Stimulated activated naive B cell treated with anti-CD40 and anti-IgM and Interleukin-4, amounts not matched to agents 10 μg/mL and 1 μg/mL and 100 μg/mL, for 72 hours (primary cell): ENCODE measurements around the gene MAPK12.

Source experiments
- ATAC-seq, 2 donors: fragments of 150-1000 bp; cut with Tn5 transposase; replicated peaks; 2 replicates each; pipeline ENCODE4 v1.10.0; 2021; ENCODE audit warnings: moderate library complexity in 1 of 2
- DNase-seq: peaks from one replicate; pipeline ENCODE4 v3.0.0; 2021
- H3K27ac Mint-ChIP-seq: one replicate; pipeline ENCODE4 v1.8.0; 2022; ENCODE audit warnings: mild to moderate bottlenecking, mixed read lengths
- H3K27me3 Mint-ChIP-seq, 2 donors: one replicate each; pipeline ENCODE4 v1.8.0; 2022; ENCODE audit warnings: mixed read lengths in 2 of 2
- H3K36me3 Mint-ChIP-seq, 2 donors: one replicate each; pipeline ENCODE4 v1.8.0; 2022; ENCODE audit warnings: mixed read lengths in 2 of 2, mild to moderate bottlenecking in 1 of 2
- H3K4me1 Mint-ChIP-seq, 2 donors: one replicate each; pipeline ENCODE4 v1.8.0; 2022; ENCODE audit warnings: mixed read lengths in 2 of 2, mild to moderate bottlenecking in 1 of 2
- H3K4me3 Mint-ChIP-seq, 2 donors: one replicate each; pipeline ENCODE4 v1.8.0; 2022; ENCODE audit warnings: mild to moderate bottlenecking in 2 of 2, mixed read lengths in 2 of 2, moderate library complexity in 1 of 2
- H3K9me3 Mint-ChIP-seq, 2 donors: one replicate each; pipeline ENCODE4 v1.8.0; 2022; ENCODE audit warnings: mixed read lengths in 2 of 2, mild to moderate bottlenecking in 1 of 2

MAPK12 gene

DNA sequence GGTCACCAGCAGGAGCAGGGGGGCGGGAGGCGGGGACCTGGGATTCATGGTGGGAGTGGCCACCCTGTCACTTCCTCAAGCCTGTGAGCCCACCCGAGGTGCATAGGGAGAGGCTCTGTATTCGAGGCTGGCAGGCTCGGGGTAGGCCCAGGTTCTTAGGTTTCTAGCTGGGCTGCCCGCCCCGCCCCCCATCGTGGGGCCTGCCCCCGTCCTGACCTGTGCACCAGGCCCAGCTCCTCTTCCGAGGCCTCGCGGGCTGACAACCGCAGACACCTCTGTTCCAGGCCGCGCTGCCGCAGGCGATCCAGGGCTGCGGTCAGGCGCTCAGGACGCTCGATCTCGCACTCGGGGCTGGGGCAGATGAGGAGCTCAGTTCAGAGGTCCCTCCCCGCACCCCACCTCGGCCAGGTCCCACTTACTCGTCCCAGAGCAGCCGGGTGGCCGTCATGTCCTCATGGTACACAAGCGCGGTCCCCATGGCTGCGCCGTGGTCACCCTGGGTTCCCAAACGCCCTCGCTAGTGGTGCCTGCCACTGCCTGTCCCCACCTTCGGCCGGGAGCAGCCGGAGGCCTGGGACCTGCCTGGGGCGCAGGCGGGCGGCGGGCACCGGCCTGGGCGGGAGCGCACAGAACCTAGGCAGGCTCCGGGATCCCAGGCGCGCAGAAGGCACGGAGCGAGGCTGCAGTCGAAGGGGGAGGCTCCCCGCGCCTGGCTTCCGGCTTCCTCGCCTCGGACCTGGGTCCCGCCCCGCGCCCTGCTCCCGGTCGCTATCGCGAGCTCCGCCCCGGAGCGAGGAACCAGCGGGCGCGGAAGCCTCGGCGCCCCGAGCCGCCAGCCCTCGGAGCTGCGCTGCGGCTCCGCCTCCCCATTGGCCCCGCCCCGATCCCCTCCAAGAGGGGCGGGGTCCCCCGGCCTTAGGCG lies 10.7 kb downstream of the MAPK12 start, which contains the start of gene HDAC10:
Gene HDAC10 (minus strand): TSS at position 711 of the 922 bp plus-strand sequence. CDS start 233 bp downstream, at position 478.
- ATAC-seq (peak; percentile 85 to 89), DNase-seq (peak; percentile 75)
- Mint-ChIP-seq H3K27me3 (no peaks in the 10 kb centered on the region), H3K9me3 (no peaks in the 10 kb centered on the region), H3K4me3 (peak within 1 kb of the TSS; percentile 85 to 87), H3K27ac (peak within 1 kb of the TSS; percentile 59), H3K4me1 (peaks cover 13 to 39% of the 10 kb centered on the region in 2 donors), H3K36me3 (peaks cover 10 to 11% of the 10 kb centered on the region in 2 donors)

DNA sequence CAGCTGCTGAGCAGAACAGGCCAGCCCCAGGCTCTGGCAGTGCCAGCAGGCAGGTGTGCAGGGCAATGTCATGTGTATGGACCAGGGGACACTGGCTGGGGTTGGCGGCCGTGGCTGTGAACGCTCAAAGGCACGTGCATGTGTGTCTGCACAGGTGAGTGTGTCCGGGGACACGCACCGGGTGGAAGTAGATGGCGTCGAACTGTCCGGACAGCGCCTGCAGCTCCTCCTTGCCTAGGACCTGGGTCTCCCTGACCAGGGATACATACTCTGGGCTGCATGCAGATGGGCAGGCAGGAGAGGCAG lies 11.3 kb downstream of the MAPK12 start:
- no peak for ATAC-seq

DNA sequence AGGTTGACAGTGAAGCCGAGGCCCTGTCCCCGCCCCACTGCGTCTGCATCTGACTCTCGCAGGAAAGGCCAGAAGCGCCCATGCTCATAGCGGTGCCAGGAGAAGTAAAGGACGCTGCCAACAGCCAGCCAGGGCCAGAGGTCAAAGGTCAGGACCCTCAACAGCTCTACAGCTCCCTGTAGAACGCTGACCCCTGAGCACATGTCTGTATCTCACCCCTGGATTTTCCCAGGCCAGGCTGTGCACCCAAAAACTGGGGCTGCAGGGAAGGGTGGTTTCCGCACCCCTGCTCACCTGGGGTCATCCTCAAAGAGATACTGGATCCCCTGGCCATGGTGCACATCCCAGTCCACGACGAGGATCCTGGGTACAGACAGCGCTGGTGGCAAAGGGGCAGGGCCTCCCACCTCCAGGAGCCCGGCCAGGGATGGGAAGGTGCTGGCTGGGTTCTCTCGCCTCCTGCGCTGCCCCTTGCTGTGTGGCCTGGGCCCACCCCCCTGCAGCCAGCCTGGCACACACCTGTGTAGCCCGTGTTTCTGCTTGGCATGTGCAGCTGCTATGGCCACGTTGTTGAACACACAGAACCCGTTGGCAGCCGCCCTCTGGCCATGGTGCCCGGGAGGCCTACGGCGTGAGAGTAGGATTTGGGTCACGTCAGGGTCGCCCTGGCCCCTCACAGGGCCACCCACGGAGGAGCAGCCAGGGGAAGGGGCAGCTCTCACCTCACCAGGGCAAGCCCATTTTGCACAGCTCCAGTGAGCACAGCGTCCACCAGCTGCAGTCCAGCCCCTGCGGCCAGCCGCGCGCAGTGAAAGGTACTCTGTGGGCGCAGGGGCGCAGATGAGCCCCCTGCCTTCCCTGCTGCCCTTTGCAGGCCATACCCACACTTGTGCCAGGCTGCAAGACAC lies 11.9 kb downstream of the MAPK12 start:
- Mint-ChIP-seq H3K4me3 (peak overlapping the region; percentile 85 to 87), H3K27ac (peak overlapping the region; percentile 9), H3K27me3 (no peaks in the 10 kb centered on the region), H3K9me3 (no peaks in the 10 kb centered on the region), H3K4me1 (peaks cover 16 to 49% of the 10 kb centered on the region in 2 donors), H3K36me3 (peaks cover 14% of the 10 kb centered on the region in 2 donors)
- DNase-seq = no peak
- no peak for ATAC-seq

More for the DNA sequence above, 11.3 kb downstream of the MAPK12 start:
- Mint-ChIP-seq H3K9me3 (no peaks in the 10 kb centered on the region), H3K36me3 (peaks cover 10% of the 10 kb centered on the region in 2 donors), H3K27me3 (no peaks in the 10 kb centered on the region), H3K27ac (peak overlapping the region; percentile 9), H3K4me1 (peaks cover 13 to 43% of the 10 kb centered on the region in 2 donors), H3K4me3 (peak overlapping the region; percentile 85 to 87)
- no peak for DNase-seq

DNA sequence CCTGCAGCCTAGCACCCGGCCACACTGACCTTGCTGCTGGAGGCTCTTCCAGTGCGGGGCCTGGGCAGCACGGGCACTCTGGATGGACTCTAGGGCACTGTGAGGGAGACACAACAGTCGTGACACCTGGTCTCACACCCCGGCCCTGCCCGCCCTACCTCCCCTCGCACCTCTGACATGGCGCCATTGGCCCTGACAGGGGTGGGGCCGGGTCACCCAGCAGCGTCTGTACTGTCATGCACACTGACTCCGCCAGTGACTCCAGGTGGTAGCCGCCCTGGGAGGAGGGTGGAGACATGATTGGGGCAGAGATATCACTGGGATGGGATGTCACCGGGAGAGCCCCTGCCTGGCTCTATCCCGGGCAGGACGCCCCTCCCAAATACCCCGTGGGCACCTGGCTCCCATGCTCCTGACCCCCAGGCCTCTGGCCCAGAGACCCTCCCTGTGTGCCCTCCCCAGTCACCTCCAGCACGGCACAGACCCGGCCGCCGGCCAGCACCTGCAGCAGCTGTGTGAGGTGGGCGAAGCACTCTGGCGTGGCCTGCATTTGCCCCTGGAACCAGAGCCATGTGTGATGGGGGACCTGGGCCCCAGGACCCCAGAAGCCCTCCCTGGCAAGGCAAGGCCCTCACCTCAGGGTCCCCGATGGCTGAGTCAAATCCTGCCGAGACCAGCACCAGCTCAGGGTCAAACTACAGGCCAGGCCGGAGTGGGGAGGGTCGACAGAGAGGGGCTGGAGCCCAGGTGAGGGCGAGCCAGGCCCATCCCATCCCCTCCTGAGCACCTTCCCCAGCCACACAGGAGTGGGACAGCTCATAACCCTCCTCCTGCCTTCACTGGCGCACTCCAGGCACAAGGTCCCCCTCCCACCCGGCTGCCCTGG lies 13.0 kb downstream of the MAPK12 start:
- Mint-ChIP-seq H3K36me3 (peaks cover 14% of the 10 kb centered on the region in 2 donors), H3K27ac (no peak overlapping the region), H3K27me3 (no peaks in the 10 kb centered on the region), H3K4me1 (peaks cover 21 to 55% of the 10 kb centered on the region in 2 donors), H3K9me3 (no peaks in the 10 kb centered on the region), H3K4me3 (no peak overlapping the region)
- ATAC-seq (no peak), DNase-seq (no peak)

DNA sequence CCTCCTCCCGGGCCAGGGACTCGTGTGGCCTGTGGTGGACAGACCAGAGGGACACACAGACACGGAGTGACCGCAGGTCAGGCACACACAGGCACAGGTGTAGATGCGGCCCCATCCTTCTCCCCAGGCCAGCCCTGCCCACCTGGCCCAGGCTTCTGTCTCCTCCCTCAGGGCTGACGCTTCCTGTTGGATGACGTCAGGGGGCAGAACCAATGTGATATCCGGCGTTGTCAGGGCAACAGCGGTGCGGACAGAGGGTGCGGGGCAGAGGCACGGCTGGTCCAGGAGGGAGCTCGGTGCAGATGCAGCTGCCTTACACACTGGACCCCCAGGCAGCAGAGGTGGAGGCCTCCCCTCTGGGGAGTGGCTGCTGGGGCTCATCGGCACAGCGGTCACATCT lies 13.7 kb downstream of the MAPK12 start:
- no peaks in the 10 kb centered on the region for H3K9me3 Mint-ChIP-seq
- DNase-seq = no peak

DNA sequence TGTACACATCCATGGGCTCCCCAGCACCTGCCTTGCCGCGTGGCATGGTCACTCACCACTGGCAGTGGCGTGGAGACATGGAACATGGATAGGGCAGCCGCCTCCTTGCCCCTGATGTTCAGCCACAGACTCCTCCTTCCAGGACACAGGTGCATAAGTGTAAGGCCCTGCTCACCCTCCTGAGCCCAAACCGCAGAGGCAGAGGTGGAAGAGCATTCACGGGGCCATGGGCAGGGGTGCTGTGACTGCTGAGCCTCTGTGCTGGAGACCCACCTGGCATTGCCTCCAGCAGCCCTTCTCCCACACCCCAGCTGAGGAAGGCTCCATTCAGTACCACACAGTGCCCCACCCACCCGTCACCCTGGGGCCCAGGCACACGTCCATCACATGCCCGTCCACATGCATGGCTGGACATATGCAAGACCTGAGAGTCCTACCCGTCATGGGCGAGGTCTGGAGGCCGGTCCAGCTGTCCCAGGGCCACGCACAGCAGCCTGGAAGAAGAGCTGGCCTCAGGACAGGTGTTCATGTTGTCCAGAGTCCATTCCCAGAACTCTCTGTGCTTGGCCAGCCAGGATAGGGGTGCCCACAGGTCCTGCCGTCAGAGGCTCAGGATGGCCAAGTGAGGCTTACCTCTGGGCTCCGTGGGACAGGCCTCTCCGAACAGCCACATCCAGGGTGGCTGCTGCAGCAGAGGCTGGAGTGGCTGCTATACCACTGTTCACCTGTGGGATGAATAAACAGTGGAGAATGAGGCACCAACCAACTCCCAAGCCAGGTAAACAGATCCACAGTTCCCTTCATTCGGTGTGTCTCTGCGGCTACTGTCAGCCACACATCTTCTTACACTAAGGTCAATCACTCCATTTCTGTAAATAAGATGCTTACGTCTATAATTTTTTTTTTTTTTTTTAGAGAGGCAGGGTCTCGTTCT lies 15.0 kb downstream of the MAPK12 start:
- H3K4me1 Mint-ChIP-seq = peaks cover 25 to 61% of the 10 kb centered on the region in 2 donors
- H3K27ac Mint-ChIP-seq = peak overlapping the region; percentile 75
- peak overlapping the region; percentile 98 to 100 for H3K4me3 Mint-ChIP-seq
- no peak for DNase-seq
- H3K27me3 Mint-ChIP-seq = no peaks in the 10 kb centered on the region
- H3K9me3 Mint-ChIP-seq = no peaks in the 10 kb centered on the region
- ATAC-seq = no peak
- H3K36me3 Mint-ChIP-seq = peaks cover 14% of the 10 kb centered on the region in 2 donors

More for the DNA sequence above, 13.7 kb downstream of the MAPK12 start:
- Mint-ChIP-seq H3K27me3 (no peaks in the 10 kb centered on the region), H3K4me1 (peaks cover 21 to 59% of the 10 kb centered on the region in 2 donors), H3K36me3 (peaks cover 14% of the 10 kb centered on the region in 2 donors), H3K27ac (peak overlapping the region; percentile 25), H3K4me3 (no peak overlapping the region)
- ATAC-seq = no peak

DNA sequence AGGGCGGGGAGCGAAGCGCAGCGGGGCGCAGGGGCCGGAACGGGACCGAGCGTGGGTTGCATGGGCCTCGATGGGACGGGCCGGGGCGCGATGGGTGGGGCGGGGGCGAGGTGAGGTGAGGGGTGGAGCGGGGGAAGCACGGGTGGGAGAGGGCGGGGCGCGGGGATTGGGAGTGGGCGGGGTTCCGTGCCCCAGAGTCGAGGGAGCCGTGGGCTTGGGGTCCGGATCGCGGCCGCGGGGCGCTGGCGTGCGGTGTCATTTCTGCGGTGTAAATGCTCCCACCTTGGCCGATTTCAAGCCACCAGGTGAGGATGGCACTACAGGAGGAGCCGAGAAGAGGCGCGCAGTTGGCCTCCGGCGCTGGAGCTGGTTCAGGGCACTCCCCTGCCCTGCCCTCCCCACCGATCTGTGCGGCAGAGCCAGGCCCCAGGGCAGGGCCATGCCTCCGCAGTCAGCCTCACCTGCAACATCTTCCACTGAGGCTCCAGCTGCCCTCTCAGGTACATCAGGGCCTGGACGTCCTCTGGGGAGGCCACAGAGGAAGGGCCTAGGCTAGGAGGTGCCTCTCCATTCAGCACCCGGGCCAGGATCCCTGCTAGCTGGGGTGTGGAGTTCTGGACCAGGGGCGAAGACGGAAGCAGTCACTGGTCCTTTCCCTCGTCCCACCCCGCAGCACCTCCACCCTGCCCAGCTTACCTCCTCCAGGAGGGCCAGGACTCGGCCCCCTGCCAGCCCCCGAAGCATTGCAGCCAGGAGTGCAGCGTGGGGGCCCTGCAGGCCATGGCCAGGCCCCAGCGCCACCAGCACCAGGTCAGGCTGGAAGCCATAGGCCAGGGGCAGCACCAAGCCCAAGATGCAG lies 16.0 kb downstream of the MAPK12 start:
- Mint-ChIP-seq H3K27ac (peak overlapping the region; percentile 100), H3K4me1 (peaks cover 30 to 66% of the 10 kb centered on the region in 2 donors), H3K36me3 (peaks cover 14% of the 10 kb centered on the region in 2 donors), H3K27me3 (no peaks in the 10 kb centered on the region), H3K9me3 (no peaks in the 10 kb centered on the region), H3K4me3 (peak overlapping the region; percentile 98 to 100)
- no peak for DNase-seq
- peak; percentile 4 to 17 for ATAC-seq

DNA sequence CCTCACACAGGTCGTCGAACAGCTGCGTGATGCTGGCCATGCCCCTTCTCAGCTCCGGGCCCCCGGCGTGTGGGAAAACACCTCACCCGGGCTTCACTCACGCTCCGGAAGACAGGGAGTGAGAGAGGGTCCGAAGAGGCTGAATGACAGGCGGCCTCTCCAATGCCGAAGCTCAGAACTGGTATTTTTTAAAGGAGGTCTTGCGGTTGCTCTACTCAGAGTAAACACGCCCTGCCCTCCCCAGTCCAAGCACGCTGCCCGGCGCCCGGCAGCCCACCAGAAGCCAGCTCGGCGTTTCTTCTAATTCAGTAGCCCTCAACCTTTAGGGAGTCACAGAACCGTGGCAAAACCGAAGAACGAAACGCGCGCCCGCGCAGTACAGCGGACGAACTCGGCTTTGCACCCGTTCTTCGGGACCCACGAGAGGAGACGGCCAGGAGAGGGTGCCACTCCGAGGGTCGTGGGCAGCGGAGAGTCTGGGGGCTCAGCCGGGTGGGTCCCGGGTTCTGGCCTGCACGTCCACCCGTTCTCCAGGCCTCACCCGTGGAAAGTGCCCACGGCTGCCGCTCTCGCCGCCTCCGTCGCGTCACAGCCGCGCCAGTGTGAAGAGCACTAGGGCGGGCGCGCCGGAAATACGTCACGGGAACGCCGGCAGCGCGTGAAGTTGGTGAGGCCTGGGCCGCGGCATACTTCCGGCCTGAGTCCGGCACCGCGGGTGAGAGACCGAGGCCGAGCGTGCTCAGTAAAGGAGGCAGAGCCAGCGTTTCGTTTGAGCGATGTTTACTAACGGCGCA lies 16.9 kb downstream of the MAPK12 start, which contains the start of gene TUBGCP6:
Gene TUBGCP6 (minus strand): TSS at position 604 of the 794 bp plus-strand sequence. CDS start 564 bp downstream, at position 40.
- Mint-ChIP-seq H3K36me3 (peaks cover 19 to 20% of the 10 kb centered on the region in 2 donors), H3K27me3 (no peaks in the 10 kb centered on the region), H3K4me3 (peak within 1 kb of the TSS; percentile 98 to 100), H3K4me1 (peaks cover 26 to 57% of the 10 kb centered on the region in 2 donors), H3K9me3 (no peaks in the 10 kb centered on the region), H3K27ac (peak within 1 kb of the TSS; percentile 100)
- peak; percentile 89 to 93 for ATAC-seq
- peak; percentile 91 for DNase-seq

DNA sequence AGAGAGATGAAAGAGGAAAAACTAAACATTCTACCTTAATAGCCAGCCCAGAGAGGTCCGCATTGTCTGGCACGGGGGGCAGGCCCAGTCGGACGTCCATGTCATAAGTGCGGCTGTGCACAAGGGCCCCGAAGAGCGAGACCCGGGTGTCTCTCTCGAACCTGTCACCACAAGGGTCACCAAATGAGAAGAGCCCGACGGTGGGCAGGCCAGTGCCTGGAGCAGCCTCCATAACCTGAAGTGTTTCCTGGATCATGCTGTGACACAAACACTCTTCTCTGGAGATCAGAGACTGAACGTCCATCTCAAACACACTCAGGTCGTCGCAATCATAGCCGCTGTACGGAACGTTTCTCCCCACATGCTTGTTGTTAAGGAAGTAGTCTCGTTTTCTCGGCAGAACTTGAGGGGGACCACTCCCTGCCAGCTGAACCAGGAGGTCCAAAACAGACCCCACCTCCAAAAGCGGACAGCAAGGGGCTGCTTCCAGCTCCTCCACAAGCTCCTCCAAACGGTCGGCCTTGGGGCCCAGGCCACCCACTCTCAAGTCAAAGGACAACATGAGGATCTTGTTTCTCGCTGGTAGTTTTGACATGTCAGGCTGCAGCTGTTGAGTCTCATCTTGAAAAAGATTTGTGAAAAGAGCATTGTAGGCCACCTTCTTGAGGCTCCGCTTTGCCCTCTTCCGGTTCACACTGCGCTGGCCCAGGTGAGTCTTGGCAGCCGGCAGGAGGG lies 17.6 kb downstream of the MAPK12 start:
- ATAC-seq (no peak), DNase-seq (no peak)
- Mint-ChIP-seq H3K27me3 (no peaks in the 10 kb centered on the region), H3K4me1 (peaks cover 26 to 56% of the 10 kb centered on the region in 2 donors), H3K27ac (peak overlapping the region; percentile 100), H3K36me3 (peaks cover 19 to 20% of the 10 kb centered on the region in 2 donors), H3K4me3 (peak overlapping the region; percentile 98 to 100), H3K9me3 (no peaks in the 10 kb centered on the region)

DNA sequence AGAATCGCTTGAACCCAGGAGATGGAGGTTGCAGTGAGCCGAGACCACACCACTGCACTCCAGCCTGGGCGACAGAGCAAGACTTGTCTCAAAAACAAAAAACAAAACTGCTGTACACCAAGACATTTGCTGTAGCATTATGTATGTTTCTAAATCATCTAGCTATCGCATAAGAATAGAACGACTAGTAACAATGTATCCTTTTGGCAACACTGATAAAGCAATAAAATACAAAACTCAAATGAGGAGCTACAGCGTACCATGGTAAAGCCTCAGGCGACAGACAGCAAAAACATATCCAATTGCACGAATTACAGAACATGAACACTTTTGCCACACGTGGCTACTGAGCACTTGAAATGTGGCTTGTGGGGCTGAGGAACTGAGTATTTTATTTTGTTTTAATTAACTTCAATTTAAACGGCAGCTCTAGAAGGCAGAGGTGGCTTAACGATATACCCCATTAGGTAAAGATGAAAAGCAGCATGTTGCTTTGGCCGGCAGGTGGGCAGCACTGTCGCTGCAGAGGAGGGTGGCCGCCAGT lies 19.0 kb downstream of the MAPK12 start:
- H3K27me3 Mint-ChIP-seq = no peaks in the 10 kb centered on the region
- H3K9me3 Mint-ChIP-seq = no peaks in the 10 kb centered on the region
- H3K36me3 Mint-ChIP-seq = peaks cover 20 to 21% of the 10 kb centered on the region in 2 donors
- ATAC-seq (no peak), DNase-seq (no peak)
- H3K4me1 Mint-ChIP-seq = peaks cover 25 to 58% of the 10 kb centered on the region in 2 donors
- H3K4me3 Mint-ChIP-seq = peak overlapping the region; percentile 98 to 100
- no peak overlapping the region for H3K27ac Mint-ChIP-seq
